Activated CD8-positive, alpha-beta memory T cell treated with anti-CD3 and anti-CD28 coated beads, Interleukin-2, amount 50 U/mL, for 48 hours (primary cell): Measurements from ENCODE around the gene STRC.
"Not testable (repeated sequence)": the region's sequence is repeated elsewhere in the genome, so short reads cannot be mapped to it uniquely, and the experiment has no call there.

Experiments
- DNase-seq: peaks from one replicate; pipeline ENCODE4 v3.0.0-alpha.2; 2020

The STRC gene

DNA sequence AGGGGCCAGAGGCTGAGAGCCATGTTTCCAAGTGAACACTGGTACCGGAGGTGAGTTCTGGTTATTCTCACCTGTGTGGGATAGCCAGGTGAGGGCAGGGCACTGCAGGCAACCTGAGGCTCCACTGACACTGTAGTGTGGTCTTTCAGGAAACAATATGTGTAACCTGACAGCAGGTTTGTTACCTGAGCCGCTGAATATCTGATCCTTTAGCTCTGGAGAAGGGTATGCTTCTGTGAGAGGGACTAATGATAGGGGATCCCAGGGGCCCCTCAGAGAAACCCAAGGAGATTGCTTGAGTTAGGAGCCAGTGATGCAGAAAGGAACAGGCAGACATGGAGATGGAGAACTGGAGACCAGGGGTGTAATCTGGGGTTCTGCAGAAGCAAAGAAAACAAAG lies at the start of gene STRC:
Gene STRC (minus strand): TSS at position 101 of the 400 bp plus-strand sequence. CDS start 78 bp downstream, at position 23.
- DNase-seq, result not testable (repeated sequence)

DNA sequence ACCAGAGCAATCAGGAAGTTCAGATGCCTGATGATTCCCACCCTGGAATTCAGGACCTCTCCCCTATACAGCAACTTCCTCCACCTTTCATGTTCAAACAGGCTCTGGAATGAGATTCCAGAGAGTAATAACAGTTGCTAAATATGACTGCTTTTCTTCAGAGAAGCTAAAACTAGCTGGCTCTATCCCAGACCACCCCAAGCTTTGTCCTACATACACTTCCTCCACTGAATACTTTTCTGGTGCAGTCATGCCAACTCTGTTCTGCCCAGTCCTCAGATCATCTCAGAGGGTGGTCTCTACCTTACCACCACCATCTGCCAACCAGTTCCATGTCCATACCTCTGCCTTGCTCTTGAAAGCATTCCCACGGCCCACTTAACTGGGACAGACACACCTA lies 47.6 kb upstream of the STRC start:
- not testable (repeated sequence) for DNase-seq

DNA sequence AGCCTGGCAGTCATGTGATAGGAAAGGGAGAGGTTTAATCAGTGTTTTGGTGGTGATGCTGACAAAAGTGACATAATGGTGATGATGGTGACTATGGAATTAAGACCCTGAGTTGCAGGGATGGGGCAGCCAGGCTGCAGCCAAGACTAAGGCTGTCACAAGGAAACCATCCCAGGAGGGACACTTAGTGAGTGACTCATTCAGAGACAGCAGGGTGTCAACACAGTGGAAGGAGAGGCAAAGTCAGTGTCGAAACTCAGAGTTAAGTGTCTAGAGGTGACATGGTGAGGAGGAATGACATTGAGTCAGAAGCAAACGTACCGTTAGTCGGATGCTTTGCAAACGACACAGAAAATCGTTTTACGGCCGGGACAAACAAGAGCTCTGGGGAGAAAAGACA lies 44.7 kb upstream of the STRC start:
- not testable (repeated sequence) for DNase-seq

DNA sequence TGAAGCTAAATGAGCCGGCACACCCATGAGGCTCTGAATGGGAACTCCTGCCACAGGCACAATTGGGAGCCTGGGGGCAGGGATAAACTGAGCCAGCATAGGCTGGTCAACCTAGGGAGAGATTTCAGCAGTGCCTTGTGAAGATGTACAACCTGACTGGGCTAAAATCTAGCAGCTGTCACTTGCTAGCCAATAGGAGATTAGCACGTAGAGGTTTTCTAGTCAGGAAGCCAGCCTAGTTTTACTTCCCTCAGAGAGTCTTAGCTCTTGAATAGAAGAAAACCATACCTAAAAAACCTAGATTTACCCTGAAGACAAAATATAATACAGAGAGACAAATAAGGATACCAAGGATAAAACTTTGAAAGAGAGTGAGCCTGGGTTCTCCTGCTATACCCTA lies 43.7 kb upstream of the STRC start:
- not testable (repeated sequence) for DNase-seq

DNA sequence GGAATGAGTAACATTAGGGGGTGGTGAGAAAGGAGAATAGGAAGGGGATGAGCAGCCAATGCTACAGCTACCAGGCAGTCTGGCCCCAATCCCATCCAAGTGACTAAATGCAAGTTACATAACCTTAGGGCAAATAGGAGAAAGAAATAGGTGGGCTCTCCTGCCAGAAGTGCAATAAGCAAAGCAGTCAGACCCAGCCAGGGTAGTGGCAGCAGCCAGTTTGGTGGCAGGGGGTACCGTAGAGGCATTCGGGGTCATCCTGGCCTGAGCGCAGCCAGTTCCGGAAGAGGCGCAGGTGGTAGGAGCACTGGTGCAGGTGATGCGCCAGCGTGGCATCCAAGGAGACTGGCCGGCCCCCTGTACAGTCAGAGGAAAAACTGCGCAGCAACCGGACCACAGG lies 41.1 kb upstream of the STRC start:
- not testable (repeated sequence) for DNase-seq

DNA sequence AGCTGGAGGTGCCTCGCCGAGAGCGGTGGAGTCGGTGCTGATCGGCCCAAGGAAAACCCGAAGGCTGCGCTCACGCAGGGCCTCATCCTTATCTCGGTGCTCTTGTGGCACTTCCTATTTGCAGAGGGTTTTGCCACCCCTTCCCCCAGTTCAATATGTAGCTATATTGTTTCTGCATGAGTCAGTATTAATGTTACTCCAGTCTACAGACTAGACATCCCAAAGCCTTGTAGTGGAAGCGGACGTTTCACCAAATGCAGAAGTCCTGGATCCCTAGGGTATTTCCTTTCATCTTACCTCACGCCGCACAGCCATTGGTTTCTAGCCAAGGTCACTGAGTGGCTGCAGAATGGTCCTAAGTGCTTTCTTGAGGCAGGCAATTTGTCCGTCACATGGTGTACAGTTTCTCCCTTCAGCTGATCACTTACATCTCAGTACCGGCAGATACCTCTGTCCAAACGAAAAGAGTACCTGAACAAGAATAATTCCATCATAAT lies 30.9 kb upstream of the STRC start:
- DNase-seq, result not testable (repeated sequence)

DNA sequence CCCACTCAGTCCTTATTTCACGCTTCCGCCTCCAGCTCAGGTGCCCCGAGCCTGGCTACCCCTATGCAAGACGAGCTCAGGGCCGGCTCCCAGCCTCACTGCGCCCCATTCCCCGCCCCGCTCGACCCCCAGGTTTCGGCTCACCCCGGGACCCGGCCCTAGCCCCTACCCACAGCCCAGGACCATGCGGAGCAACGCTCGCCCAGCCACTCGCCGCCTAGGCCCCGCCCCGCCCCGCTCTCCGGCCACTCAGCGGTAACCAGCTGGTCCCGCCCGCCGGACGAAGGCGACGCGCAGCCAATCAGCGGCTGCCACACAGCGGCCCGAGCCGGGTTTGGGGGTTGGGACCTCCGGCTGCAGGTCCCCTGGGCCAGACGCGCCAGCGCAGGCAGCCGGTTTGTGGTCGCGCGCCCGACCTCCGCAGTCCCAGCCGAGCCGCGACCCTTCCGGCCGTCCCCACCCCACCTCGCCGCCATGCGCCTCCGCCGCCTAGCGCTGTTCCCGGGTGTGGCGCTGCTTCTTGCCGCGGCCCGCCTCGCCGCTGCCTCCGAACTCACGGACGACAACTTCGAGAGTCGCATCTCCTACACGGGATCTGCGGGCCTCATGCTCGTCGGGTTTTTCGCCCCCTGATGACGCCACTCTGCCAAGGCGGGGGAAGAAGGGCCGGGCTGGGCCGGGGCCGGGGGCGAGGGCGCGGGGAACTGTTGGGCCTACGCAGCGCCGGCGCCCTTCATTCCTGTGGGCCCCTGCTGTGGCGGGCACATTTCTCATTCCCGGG lies 30.2 kb upstream of the STRC start, which contains the start of gene CATSPER2:
Gene CATSPER2 (minus strand): TSS at position 196 of the 781 bp plus-strand sequence. CDS start 783 bp downstream, outside the sequence.
- no peak for DNase-seq

DNA sequence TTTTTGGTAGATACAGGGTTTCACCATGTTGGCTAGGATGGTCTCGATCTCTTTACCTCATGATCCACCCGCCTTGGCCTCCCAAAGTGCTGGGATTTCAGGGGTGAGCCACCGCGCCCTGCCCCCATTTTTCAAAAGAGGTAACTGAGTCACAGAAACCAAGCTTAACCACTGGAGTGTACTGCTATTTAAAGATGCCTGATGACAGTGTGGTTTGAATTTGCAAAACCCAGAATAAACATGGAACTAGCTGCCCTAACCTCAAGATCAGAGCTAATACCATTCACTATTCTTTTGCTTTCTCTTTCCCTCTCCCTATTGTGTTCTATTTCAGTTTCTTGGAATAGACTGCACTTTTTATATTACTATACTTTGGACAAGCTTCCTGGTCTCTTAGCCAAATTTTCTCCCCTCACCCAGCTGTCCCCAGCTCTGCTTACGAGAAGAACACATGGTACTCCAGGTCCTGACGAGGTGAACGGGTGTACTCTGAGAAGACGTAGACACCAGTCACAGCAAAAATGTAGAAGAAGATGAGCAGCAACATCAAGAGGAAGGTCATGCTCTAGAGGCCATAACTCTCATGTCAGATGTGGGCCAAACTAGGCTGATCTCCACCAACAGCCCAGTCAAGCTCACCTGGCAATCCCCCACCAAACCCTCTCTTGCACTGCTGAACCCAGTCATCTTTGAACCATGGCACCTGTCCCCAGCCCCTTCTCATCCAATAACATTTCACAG lies 20.0 kb upstream of the STRC start:
- DNase-seq, result not testable (repeated sequence)

DNA sequence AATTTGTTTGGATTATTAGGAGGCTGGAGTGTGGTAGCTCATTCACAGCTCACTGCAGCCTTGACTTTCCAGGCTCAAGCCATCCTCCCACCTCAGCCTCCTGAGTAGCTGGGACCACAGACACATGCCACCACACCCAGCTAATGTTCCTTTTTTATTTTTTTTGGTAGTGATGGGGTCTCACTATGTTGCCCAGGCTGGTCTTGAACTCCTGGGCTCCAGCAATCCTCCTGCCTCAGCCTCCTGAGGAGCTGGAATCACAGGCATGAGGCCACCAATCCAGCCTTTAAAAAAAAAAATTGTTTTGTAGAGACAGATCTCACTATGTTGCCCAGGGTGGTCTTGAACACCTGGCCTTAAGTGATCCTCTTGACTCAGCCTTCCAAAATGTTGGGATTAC lies 8.3 kb upstream of the STRC start:
- DNase-seq, result not testable (repeated sequence)

DNA sequence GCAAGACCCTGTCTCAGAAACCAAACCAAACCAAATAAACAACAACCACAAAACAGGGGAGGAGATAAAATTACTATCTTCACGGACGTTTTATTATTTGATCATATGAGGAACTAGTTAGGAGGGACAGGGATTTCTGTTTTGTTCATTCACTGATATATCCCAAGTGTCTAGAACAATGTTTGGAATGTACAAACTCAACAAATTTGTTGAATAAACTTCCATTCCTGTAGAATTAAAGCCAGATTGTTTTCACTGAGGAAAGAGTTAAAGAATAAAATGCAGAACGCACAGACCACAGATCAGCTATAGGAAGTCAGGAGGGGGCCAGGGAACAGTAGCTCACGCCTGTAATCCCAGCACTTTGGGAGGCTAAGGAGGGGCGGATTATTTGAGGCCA lies 6.5 kb upstream of the STRC start:
- DNase-seq, result no peak

DNA sequence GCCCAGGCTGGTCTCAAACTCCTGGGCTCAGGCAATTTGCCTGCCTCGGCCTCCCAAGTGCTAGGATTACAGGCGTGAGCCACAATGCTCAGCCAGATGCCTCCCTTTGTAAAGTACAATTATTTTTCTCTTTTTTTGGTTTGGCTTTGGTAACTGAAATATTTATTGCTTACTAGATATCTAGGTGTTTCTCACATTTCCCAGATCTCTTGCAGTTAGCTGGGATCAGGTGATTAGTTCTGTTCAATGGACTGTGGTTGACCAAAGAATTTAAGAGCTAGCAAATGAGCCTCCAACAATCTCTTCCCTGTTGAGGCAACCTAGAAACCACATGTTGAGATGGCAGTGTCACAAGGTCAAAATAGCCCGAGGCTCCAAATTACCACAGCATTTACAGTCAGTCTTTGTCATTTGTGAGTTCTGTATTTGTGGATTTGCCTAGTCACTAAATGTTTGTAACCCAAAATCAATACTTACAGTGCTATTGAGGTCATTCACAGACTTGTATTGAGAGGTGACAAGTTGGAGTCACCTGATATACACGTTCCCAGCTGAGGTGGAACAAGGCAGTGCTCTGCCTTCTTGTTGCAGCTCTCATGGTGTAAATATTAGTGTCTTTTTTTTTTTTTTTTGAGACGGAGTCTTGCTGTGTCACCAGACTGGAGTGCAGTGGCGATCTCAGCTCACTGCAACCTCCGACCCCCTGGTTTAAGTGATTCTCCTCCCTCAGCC lies 3.6 kb upstream of the STRC start:
- not testable (repeated sequence) for DNase-seq

DNA sequence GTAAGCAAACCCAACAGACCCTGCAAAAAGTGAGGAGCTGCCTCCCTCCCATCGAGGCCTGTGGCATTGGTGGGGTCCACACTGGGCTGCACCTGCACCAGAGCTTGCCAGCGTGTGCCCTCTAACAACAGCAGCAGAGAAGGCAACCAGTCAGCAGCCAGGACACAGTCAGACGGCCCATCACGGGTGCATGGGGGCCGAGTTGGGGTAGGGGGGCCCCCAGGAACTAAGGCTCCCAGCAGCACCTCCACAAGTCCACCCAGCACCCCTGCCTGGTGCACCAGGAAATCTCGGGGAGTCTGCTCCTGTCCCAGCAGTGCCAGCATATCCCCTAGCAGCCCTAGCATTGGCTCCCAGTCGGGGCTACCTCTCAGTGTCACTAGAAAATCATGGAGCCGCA lies 850 bp downstream of the STRC start:
- DNase-seq, result not testable (repeated sequence)

DNA sequence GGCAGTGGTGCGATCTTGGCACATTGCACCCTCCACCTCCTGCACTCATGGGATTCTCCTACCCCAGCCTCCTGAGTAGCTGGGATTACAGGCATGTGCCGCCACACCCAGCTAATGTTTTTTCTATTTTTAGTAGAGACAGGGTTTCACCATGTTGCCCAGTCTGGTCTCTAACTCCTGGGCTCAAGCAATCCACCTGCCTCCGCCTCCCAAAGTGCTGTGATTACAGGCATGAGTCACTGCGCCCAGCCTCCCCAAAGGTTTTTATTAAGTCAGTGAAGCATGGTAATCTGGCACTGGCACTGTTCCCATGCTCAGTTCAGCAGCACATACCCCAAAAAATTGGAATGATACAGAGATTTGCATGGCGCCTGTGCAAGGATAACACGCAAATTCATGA lies 16.4 kb downstream of the STRC start:
- DNase-seq, result not testable (repeated sequence)

DNA sequence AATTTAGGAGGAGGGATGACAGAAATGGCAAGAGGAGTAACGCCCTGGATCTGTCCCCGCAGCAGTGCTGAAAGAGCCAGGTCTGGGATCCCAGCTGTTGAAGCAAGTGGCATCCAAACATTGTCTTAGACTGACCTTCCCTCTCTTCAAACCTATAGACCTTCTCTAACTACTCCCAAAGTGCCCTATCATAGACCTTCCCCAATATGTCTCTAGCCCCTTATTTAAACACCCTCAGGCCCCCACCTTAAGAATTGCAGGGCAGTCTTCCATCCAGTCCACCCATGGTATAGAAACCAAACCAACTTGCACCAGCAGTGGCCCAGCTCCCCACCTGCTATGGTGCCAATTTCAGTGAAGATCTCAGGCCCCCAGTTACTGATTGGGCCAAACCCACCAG lies 18.4 kb downstream of the STRC start:
- not testable (repeated sequence) for DNase-seq

DNA sequence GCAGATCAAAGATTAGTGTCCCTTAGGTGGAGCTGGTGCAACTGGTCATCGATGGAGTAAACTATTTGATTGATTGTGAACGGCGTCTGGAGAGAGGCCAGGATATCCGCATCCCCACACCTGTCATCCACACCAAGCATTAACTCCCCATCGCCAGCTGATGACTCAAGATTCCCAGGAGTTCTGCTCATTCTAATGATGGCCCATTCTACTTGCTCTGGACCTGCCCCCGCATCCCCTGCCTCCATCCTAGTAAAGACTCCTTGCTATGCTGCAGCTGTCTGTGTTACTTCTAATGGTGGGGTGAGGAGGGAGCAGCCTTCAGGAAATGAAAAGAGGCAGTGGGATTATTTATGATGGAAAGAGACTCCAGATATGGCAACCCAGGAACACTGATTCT lies 19.5 kb downstream of the STRC start:
- DNase-seq, result not testable (repeated sequence)

DNA sequence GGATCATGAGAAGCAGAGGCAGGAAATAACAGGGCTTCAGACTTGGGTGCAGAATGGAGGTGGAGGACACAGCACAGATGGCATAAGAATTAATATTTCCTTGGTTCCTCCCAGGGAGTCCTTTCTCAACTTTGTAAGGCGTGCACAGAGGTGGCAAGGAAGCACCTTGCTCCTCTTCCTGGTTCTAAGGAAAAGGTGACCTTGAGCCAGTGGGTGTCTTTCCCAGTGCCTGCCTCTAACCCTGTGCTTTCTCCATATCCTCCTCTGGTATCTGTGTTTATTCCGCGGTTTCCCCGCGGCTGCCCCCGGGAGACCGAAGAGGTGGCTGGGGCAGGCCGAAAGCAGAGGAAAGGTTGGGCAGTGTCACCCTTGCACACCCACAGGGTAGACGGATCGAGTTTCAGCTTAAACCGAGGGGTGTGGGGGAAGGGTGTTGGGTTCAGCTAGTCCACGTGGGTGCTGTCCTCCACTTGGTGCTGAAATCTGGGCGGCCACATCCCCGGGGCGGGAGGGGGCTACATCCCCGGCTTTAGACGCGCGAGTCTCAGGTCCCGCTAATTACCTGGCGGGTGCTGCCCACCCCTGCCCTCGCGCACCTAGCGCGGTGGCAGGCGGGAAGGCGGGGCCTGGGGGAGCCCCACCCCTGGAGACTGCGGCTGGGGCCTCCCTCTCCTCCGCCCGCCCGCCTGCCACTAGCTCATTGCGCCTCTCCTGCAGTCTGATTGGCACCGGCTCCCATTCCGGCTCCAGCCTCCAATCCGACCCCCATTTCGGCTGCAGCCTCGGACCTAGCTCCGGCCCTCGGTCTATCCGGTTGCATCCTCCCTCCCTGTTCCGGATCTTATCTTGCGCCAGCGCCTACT lies 25.0 kb downstream of the STRC start, which contains the start of gene CKMT1B:
Gene CKMT1B (plus strand): TSS at position 700 of the 863 bp plus-strand sequence. CDS start 192 bp downstream, outside the sequence.
- not testable (repeated sequence) for DNase-seq

DNA sequence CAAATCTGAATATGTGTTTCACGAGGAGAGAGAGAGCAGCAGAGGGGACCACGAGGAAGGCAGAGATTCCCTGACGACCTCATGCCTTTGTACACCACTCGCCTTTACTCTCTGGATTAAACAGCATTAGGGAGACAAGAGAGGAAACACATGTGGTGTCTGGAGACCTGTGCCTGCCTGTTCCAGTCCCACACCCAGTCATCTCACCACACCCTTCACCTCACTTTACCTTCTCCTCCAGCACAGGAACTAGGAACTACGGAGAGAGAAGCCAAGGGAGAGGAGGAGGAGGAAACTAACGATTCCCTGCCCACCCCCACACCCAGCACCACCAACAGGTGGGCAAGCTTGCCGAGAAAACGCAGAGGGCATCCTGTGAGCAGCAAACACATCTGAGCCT lies 25.8 kb downstream of the STRC start:
- DNase-seq, result not testable (repeated sequence)

DNA sequence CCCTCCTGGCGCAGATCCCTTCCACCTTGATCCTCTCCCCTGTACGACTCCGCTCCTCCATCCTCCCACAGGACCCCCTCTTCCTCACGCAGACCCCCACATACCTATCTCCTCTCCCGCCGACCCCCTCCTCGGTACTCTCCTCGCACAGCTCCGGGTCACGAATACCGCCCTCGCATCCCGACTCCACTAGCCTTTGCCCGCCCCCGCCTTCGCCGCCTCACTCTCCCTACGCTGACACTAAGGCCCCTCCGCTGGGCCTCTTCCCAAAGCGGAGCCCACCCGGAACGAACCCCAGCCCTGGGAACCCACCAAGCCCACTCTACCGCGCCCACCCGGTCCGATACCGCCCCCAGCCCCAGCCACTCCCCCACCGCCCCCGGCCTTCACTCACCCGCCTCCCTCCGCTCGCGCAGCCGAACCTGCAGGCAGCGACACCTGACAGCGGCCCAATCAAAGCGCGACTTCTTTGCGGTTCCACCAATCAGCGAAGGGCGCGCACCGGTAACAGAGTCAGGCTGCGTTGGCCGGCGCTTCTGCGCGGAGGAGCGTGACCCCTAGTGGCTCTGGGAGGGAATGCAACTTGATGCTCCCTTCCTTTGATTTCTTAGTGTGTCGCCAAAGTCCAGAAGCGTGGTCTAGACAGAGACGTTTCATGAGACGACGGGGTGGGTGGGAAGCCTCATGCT lies 28.7 kb downstream of the STRC start, which contains the start of gene PPIP5K1:
Gene PPIP5K1 (minus strand): TSS at position 431 of the 689 bp plus-strand sequence. CDS start 5,704 bp downstream, outside the sequence.
- not testable (repeated sequence) for DNase-seq

DNA sequence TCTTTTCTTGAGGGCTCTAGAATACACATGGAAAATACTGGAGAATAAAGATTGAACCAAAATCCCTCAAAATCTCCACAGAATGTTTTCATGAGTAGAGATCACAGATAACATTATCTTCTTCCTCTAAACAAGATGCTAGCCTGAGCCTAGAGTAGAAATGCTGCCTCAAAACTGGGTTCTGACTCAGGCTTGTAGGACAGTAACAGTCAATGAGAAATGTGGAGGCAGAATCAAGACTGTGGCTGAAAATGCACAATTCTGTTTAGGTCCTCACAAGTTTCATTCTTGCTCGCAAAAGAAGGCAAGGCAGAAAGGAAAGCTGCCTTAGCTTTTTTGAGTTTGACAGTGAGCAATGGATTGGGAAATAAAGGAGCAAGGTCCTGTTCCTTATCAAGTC lies 44.0 kb downstream of the STRC start:
- not testable (repeated sequence) for DNase-seq

DNA sequence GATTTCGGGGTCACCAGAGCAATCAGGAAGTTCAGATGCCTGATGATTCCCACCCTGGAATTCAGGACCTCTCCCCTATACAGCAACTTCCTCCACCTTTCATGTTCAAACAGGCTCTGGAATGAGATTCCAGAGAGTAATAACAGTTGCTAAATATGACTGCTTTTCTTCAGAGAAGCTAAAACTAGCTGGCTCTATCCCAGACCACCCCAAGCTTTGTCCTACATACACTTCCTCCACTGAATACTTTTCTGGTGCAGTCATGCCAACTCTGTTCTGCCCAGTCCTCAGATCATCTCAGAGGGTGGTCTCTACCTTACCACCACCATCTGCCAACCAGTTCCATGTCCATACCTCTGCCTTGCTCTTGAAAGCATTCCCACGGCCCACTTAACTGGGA lies 52.0 kb downstream of the STRC start:
- DNase-seq, result not testable (repeated sequence)

DNA sequence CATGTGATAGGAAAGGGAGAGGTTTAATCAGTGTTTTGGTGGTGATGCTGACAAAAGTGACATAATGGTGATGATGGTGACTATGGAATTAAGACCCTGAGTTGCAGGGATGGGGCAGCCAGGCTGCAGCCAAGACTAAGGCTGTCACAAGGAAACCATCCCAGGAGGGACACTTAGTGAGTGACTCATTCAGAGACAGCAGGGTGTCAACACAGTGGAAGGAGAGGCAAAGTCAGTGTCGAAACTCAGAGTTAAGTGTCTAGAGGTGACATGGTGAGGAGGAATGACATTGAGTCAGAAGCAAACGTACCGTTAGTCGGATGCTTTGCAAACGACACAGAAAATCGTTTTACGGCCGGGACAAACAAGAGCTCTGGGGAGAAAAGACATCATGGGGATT lies 54.8 kb downstream of the STRC start:
- not testable (repeated sequence) for DNase-seq
